Effector memory CD8-positive, alpha-beta T cell (primary cell): ENCODE measurements around the gene GNA15.
A peak's percentile ranks its signal among the peaks of the same experiment; 100 is the strongest.

Source experiments
- ATAC-seq: fragments of 150-1000 bp; cut with Tn5 transposase; replicated peaks from 2 replicates; pipeline ENCODE4 v1.10.0; 2021; ENCODE audit warnings: mild to moderate bottlenecking, moderate library complexity
- DNase-seq, 3 experiments: peaks; one replicate each; pipeline ENCODE4 v3.0.0; 2021
- H3K27ac Mint-ChIP-seq, 2 donors: one replicate each; pipeline ENCODE4 v1.8.0; 2022; ENCODE audit warnings: mild to moderate bottlenecking in 2 of 2, mixed read lengths in 2 of 2, moderate library complexity in 2 of 2
- H3K27me3 Mint-ChIP-seq, 2 donors: one replicate each; pipeline ENCODE4 v1.8.0; 2022; ENCODE audit warnings: mixed read lengths in 2 of 2
- H3K36me3 Mint-ChIP-seq: one replicate; pipeline ENCODE4 v1.8.0; 2022; ENCODE audit warnings: mild to moderate bottlenecking, moderate library complexity, mixed read lengths; ENCODE audit not compliant: insufficient read depth
- H3K4me1 Mint-ChIP-seq, 2 donors: one replicate each; pipeline ENCODE4 v1.8.0; 2022; ENCODE audit warnings: low read depth in 2 of 2, mixed read lengths in 2 of 2
- H3K4me3 Mint-ChIP-seq, 2 donors: one replicate each; pipeline ENCODE4 v1.8.0; 2022; ENCODE audit warnings: mild to moderate bottlenecking in 2 of 2, mixed read lengths in 2 of 2, moderate library complexity in 2 of 2
- H3K9me3 Mint-ChIP-seq, 2 donors: one replicate each; pipeline ENCODE4 v1.8.0; 2022; ENCODE audit warnings: mixed read lengths in 2 of 2

The GNA15 gene

GRCh38 chr19:3111586-3112247, 24.1 kb upstream of the GNA15 start:
- Mint-ChIP-seq H3K4me1 (peaks cover 4% of the 10 kb centered on the region in 2 donors), H3K4me3 (no peak overlapping the region), H3K27me3 (peaks cover 4 to 9% of the 10 kb centered on the region in 2 donors), H3K36me3 (peaks cover 8% of the 10 kb centered on the region), H3K9me3 (no peaks in the 10 kb centered on the region), H3K27ac (no peak overlapping the region)
- ATAC-seq (no peak), DNase-seq (no peak)

GRCh38 chr19:3112375-3113099, 23.3 kb upstream of the GNA15 start:
- Mint-ChIP-seq H3K36me3 (peaks cover 8% of the 10 kb centered on the region), H3K27me3 (peaks cover 4 to 9% of the 10 kb centered on the region in 2 donors), H3K4me1 (peaks cover 4% of the 10 kb centered on the region in 2 donors), H3K27ac (no peak overlapping the region), H3K9me3 (no peaks in the 10 kb centered on the region), H3K4me3 (no peak overlapping the region)
- ATAC-seq: no peak
- DNase-seq: no peak

- H3K9me3 Mint-ChIP-seq: no peaks in the 10 kb centered on the region
- no peak overlapping the region for H3K27ac Mint-ChIP-seq
- no peak for DNase-seq
- peaks cover 5% of the 10 kb centered on the region for H3K36me3 Mint-ChIP-seq
- ATAC-seq: no peak
- no peak overlapping the region for H3K4me3 Mint-ChIP-seq
- H3K4me1 Mint-ChIP-seq: peaks cover 4% of the 10 kb centered on the region in 2 donors
- peaks cover 4 to 9% of the 10 kb centered on the region in 2 donors for H3K27me3 Mint-ChIP-seq
These were observed 22.5 kb upstream of the GNA15 start for GRCh38 chr19:3113100-3114017.

- no peak overlapping the region for H3K4me3 Mint-ChIP-seq
- H3K4me1 Mint-ChIP-seq: no peaks in the 10 kb centered on the region
- ATAC-seq: no peak
- H3K27ac Mint-ChIP-seq: no peak overlapping the region
- no peaks in the 10 kb centered on the region for H3K36me3 Mint-ChIP-seq
- no peak for DNase-seq
- H3K27me3 Mint-ChIP-seq: peaks cover 0 to 1% of the 10 kb centered on the region in 2 donors
- H3K9me3 Mint-ChIP-seq: no peaks in the 10 kb centered on the region
These were observed 21.7 kb upstream of the GNA15 start for GRCh38 chr19:3114018-3114726.

- Mint-ChIP-seq H3K4me3 (no peak overlapping the region), H3K9me3 (no peaks in the 10 kb centered on the region), H3K4me1 (no peaks in the 10 kb centered on the region), H3K27me3 (no peaks in the 10 kb centered on the region), H3K36me3 (no peaks in the 10 kb centered on the region), H3K27ac (no peak overlapping the region)
- ATAC-seq (no peak), DNase-seq (no peak)
These were observed 21.0 kb upstream of the GNA15 start for GRCh38 chr19:3114811-3115210.

GRCh38 chr19:3115411-3115810, 20.4 kb upstream of the GNA15 start:
- Mint-ChIP-seq H3K9me3 (no peaks in the 10 kb centered on the region), H3K27me3 (no peaks in the 10 kb centered on the region), H3K4me3 (no peak overlapping the region), H3K27ac (no peak overlapping the region), H3K4me1 (no peaks in the 10 kb centered on the region), H3K36me3 (no peaks in the 10 kb centered on the region)
- ATAC-seq: no peak
- DNase-seq: no peak

- Mint-ChIP-seq H3K4me3 (no peak overlapping the region), H3K27me3 (no peaks in the 10 kb centered on the region), H3K9me3 (no peaks in the 10 kb centered on the region), H3K36me3 (no peaks in the 10 kb centered on the region), H3K4me1 (no peaks in the 10 kb centered on the region), H3K27ac (no peak overlapping the region)
- no peak for DNase-seq
- ATAC-seq: no peak
These were observed 19.8 kb upstream of the GNA15 start for GRCh38 chr19:3115916-3116602.

GRCh38 chr19:3116621-3117020, 19.2 kb upstream of the GNA15 start:
- Mint-ChIP-seq H3K27me3 (no peaks in the 10 kb centered on the region), H3K4me1 (no peaks in the 10 kb centered on the region), H3K9me3 (no peaks in the 10 kb centered on the region), H3K4me3 (no peak overlapping the region), H3K27ac (no peak overlapping the region), H3K36me3 (no peaks in the 10 kb centered on the region)
- no peak for ATAC-seq
- DNase-seq: no peak

- H3K36me3 Mint-ChIP-seq: no peaks in the 10 kb centered on the region
- H3K27ac Mint-ChIP-seq: peak overlapping the region in 1 of 2 donors; percentile 54
- ATAC-seq (no peak), DNase-seq (no peak)
- H3K4me3 Mint-ChIP-seq: no peak overlapping the region
- no peaks in the 10 kb centered on the region for H3K27me3 Mint-ChIP-seq
- H3K4me1 Mint-ChIP-seq: no peaks in the 10 kb centered on the region
- no peaks in the 10 kb centered on the region for H3K9me3 Mint-ChIP-seq
These were observed 18.1 kb upstream of the GNA15 start for GRCh38 chr19:3117716-3118115.

- no peaks in the 10 kb centered on the region for H3K27me3 Mint-ChIP-seq
- DNase-seq (no peak), ATAC-seq (no peak)
- H3K4me1 Mint-ChIP-seq: no peaks in the 10 kb centered on the region
- no peaks in the 10 kb centered on the region for H3K36me3 Mint-ChIP-seq
- peak overlapping the region in 1 of 2 donors; percentile 54 for H3K27ac Mint-ChIP-seq
- H3K4me3 Mint-ChIP-seq: no peak overlapping the region
- H3K9me3 Mint-ChIP-seq: no peaks in the 10 kb centered on the region
These were observed 17.4 kb upstream of the GNA15 start for GRCh38 chr19:3118232-3119070.

GRCh38 chr19:3119071-3119595, 16.7 kb upstream of the GNA15 start:
- H3K9me3 Mint-ChIP-seq: no peaks in the 10 kb centered on the region
- H3K27me3 Mint-ChIP-seq: no peaks in the 10 kb centered on the region
- ATAC-seq (no peak), DNase-seq (no peak)
- no peak overlapping the region for H3K27ac Mint-ChIP-seq
- H3K4me1 Mint-ChIP-seq: no peaks in the 10 kb centered on the region
- no peaks in the 10 kb centered on the region for H3K36me3 Mint-ChIP-seq
- H3K4me3 Mint-ChIP-seq: no peak overlapping the region
